Kidney glomerular epithelial cell (primary cell): Measurements from ENCODE around the gene TNFRSF14.
A peak's percentile ranks its signal among the peaks of the same experiment; 100 is the strongest.

Experiments used
- DNase-seq: peaks from one replicate; lab custom pipeline; 2025; lab: John Stamatoyannopoulos, UW

TNFRSF14 gene

DNA sequence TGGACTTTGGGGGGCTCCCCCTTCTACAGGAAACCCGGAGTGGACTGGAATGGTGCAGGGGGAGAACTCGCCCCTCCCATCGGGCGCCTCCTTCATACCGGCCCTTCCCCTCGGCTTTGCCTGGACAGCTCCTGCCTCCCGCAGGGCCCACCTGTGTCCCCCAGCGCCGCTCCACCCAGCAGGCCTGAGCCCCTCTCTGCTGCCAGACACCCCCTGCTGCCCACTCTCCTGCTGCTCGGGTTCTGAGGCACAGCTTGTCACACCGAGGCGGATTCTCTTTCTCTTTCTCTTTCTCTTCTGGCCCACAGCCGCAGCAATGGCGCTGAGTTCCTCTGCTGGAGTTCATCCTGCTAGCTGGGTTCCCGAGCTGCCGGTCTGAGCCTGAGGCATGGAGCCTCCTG is at the start of gene TNFRSF14:
TNFRSF14 (plus strand) TSS at position 95 of the 401 bp plus-strand sequence; CDS start at position 389, 294 bp downstream.
- DNase-seq, result peak; percentile 50

DNA sequence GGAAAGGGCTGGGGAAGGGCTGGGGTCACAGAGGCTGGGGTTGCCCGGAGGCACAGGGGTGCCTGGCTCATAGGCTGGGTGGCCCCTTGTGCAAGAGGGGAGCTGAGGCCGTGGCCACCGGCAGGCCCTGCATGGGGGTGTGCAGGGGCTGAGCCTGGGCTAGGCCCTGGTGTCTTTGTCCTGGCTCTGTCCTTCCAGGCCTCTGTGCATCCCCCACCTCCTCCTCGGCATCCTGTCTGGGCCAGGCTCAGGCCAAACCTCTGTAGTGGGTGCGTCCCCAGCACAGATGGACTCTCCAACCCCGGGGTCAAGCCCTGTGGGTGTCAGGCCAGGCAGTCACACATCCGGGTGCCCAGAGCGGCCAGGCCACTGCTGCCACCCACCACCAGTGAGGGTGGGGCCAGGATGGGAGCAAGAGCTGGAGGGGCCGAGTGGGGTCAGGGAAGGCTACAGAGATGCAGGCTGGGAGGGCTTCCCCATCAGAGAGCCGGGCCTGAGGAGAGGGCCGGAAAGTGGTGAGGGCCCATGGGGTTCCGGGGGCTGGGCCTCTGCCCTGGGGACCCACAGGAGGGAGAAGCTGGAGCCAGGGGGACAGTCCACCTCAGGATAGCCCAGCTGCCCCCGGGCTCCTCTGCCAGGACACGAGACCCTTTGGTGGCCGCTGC is 49.1 kb upstream of the TNFRSF14 start:
- no peak for DNase-seq

DNA sequence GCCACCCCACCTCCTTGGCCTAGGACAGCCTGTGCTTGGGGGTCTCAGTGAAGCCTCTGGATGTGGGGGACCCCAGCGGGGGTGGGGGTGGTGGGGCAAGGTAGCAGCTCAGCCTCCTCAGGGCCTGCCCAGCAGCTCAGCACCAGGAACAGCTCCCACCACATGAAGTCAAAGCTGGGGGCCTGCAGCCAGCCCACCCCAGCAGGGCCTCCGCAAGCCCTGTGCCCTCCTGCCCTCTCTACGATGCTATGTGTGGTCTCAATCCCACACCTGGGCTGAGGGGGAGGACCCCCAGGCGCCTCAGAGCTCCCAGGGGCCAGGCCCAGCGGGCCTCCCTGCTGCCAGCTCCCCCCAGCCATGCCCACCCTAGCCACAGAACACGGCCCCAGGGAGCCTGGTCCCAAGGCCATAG is 48.4 kb upstream of the TNFRSF14 start:
- no peak for DNase-seq

DNA sequence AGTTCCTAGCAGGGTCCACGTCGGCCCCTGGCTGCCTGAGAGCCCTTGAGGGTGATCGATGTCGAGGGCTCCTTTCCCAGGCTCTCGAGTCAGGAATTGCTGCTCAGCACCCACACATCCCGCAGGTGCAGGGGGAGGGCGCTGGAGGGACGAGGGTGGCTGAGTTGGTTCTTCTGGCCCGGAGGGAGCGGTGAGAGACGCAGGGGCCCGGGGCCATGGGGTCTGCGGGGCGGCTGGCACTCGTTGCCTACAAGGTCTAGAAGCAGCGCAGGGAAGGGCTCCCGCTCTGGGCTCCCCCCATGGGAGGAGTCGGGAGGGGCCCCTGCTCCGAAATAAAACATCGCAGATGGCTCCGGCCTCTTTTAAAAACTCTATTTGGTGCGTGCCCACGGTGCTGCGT is 48.0 kb upstream of the TNFRSF14 start:
- no peak for DNase-seq

DNA sequence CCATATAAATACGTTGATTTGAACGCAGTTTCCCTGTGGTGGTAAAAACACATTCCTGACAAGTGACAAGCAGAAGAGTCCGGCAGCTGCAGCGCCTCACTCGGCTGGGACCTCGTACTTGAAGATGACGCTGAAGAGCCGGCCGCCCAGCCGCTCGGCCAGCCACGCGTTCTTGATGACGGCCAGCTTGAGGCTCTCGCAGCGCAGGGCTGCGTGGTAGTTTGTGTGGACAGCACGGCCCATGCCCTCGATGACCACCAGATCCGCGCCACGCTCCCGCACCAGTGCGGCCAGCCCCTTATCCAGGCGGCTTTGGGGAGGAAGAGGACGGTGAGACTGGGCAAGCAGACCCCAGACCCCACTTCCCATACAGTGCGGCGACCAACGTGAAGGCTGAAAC is 47.4 kb upstream of the TNFRSF14 start:
- no peak for DNase-seq

DNA sequence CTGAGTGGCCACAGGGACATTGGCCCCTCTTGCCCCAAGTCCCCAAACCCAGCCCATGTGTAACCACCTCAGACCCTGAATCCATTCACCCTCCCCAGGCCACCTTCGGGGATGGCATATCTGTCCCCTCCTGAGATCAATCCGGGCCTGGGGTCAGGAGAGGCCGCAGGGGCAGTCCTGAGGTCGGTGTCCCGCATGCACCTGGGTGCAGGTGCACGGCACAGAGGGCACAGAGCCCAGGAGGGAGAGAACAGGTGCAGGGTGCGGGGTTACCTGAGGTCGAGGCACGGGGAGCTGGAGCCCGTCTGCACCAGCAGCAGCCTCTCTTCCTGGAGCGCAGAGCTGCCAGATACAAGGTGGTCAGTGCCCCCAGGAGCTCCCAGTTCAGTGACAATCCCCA is 46.6 kb upstream of the TNFRSF14 start:
- DNase-seq, result no peak

DNA sequence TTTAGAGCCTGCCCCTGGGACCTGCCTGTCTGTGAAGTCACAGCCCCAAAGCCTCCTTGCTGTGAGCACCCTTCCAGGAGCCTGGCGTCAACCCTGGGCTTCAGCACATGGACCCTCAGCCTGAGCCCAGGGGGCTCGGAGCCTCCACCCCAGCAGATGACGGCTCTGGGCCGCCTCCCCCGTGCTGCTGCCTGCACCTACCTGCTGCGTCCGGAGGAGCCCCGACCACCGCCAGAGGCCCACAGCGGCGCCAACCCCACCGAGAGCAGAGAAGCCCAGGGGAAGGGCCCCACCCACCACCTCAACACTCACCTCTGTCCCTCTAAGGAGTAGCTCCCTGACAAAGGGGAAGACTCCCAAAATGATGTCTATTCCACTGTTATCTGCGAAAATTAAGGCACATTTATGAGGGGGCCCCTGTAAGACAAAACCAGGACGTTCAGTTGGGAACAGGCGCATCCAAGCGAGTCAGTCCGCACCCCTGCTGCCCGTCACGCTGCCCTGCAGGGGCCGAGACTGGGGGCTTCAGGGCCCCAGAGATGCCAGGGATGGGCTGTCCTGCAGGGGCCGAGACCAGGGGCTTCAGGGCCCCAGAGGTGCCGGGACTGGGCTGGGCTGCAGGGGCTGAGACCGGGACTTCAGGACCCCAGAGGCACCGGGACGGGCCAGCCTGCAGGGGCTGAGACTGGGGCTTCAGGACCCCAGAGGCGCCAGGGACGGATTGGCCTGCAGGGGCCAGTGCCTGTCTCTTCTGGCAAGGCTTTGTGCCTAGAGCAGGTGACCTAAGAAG is 45.6 kb upstream of the TNFRSF14 start:
- DNase-seq, result no peak

DNA sequence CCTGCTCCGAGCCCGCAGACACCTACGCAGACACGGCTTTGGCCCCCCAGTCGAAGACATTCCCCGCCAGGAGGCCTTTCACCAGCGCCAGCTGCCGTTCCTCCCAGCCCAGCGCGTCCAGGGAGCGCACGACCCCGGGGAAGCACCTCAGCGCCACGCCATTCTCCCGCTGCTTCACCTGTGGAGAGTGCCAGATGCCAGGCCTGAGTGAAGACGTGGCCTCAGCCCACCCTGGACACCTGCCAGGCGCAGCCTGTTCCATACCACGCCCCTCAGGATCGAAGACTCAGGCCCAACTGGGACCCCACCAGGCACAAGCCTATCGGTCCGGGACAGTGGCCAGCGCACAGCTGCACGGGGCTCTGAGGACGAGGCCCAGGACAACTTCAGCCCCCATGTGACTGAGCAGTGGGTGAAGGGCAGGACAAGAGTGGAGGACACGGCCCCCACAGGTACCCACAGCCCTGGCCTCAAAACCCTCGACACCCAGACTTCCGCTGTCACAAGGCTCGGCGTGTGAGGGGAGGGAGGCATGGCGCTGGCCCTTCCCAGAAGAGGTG is 43.2 kb upstream of the TNFRSF14 start:
- DNase-seq, result no peak

DNA sequence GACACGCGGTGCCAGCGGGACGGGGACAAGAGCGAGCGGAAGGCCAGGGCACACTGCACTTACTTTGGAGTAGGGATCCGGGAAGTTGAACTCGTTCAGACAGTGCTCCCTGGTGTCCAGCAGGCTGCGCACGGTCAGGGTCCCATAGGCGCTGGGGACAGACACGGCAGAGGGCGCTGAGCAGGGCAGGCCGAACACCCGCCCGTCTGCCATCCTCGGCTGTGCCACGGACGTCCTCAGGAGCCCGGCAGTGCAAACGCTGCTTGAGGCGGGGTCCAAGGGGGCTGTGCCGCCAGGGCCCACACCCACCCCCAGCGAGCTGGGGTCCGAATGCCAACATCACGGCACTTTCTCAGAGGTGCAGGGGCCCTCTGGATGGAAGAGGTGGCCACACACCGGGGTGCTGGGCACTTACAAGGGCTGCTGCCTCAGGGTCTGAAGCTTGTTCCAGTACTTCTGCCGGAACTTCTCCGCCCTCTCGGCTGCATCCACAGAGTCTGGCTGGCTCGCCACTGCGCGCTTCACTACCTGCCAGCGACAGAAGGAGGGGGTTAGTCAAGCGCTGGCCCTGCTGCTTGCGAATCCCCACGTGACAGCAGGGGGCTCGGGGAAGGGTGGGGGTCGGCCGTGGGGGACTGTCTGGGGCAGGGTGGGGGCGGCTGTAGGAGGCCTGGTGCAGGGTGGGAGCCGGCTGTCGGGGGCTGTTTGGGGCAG is 42.1 kb upstream of the TNFRSF14 start:
- DNase-seq, result no peak

DNA sequence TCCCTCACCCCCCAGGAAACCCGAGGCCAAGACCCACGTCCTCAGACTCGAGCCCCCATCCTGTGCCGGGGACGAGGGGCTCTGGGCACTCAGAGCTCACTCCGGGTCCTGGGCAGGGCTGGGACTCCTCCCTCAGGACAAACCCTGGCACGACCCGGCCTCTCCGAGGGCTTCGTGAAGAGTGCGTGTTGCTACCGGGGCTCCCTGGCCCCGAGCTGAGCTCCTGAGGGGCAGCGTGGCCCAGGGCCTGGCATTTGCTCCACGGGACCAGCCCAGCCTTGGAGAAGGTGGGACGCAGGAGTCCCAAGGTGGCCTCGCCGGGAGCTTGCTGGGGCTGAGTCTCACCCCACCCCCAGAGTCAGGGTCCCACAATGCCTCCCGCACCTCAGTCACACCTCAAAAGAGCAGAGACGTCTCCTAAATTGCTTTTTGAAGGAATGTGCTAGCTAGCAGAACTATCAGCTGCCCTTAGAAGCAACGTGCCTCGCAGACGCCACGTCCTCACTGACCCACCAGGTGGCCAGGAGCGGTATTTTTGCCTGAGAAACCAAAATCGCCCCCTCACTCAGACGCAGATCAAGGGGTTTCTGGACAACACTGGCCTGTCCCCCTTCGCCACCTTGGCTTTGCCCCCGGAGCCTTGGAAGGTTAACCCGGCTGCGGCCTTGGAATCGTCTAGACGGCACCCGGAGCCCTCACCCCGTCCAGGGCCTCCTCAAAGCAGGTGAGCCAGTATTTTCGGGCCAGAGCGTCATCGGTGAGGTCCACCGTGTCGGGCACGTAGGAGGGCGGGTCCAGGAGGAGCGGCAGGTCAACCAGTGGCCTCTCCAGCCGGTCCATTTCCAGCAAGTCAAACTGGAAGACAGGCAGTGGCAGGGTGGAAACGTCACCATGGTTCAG is 41.1 kb upstream of the TNFRSF14 start:
- no peak for DNase-seq

DNA sequence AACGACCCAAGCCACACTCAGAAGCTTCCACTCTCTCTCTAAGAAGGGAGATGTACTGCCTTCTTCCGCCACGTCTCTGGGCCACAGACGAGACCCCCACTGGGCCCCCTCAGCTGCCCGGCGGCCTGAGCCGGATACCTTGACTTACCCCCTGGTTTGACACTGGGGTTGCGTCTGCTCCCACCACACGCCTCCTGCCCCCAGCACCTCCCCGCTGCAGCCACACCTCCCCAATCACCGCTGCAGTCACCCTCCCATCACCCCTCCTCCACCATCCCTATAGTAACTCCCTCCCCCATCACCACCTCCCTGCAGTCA is 40.4 kb upstream of the TNFRSF14 start:
- no peak for DNase-seq

DNA sequence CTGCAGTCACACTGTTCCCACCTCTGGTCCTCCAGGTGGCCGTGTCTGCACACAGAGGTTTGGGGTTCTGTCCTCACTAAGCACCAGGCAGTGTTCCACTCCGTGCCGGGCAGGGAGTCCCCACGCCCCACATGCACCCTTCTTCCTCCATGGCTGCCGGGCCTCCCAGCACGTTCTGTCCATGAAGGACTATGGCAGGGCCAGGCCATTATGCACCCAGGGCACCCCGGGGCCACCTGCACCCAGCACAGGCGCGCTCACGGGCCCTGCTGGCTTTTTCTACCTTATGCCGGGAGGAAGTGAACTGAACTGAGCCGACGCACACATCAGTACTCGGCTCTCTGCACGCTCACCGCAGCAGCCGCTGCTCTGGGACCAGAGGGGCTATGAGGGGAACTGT is 40.0 kb upstream of the TNFRSF14 start:
- no peak for DNase-seq

DNA sequence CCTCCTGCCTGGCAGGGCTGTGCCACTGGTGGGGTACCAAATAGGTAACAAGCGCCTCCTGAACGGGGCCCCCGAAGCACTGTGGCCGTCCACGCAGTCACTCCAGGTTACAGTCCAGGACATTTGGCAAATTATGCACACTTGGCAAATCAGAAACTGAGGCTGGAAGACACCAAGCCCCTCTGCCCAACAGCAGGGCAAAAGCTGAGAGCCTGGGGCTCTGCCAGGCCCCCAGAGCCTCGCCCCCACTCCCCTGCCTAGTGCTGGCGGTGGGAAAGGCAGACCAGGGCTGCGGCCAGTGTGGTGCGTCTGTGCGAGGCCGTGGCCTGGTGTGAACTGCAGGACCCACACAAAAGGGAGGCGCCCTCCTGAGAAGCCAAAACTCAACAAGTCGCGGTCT is 39.2 kb upstream of the TNFRSF14 start:
- no peak for DNase-seq

DNA sequence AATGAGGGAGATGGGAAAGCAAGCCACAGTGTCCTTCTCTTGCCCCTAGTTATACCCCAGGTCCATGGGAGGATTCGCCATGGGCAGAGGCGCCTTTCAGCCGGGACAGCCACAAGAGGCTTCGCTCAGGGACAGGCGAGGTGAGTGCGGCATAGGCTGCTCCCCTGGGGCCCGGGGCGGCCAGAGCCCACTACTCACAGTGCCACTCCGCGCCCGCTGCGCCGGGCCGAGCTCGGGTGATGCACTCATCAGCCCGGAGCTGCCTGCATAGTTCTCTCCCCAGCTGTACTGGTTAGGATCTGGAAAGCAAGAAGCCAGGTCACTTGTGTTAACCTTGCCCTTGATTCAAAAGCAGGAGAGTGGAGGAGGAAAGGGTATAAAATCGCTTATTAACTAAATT is 38.2 kb upstream of the TNFRSF14 start:
- DNase-seq, result no peak

DNA sequence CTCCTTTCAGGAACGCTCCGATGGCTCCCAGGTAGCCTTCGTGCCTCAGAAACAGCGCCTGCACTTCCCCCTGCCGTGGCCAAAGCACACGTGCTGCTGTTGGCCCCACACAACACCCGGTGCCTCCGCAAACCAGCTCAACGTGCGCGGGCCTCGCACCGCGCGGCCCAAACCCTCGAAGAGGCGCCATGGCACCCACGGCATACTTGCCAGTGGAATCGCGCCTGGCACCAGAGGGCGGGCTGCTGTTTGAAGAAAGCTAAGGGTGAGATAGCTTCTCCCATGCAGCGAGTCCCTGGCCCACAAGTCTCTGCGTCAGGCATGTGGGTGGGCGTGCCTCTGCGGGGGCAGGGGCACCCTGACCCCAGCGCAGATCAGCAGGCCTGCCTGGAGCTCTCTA is 37.6 kb upstream of the TNFRSF14 start:
- DNase-seq, result no peak

DNA sequence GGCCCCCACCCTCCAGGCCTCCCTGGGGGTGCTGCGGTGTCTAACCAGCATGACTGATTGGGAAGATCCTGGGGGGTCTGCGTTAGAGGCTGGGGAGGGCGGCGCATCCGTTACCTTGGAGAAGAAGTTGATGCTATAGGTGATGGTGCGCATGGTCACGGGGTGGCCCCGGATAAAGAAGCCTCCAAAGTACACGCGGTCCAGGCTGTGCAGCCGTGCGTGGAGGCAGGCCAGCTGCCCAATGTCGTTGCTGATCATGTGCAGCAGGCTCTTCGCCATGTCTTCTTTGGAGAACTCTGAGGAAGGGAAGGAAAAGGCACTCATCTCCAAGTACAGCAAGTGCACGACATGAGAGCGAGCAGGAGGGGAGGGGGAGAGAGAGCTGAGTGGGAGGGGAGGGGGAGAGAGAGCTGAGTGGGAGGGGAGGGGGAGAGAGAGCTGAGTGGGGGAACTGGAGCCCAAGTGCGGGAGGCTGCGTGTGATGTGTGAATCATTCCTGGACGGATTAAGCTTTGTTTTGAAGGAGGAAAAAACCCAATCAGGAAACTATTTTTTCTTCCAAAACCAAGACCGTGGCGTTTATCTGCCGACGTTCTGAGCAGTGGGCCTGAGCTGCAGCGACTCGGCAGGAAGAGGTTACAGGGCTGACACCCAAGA is 37.0 kb upstream of the TNFRSF14 start:
- DNase-seq, result no peak

DNA sequence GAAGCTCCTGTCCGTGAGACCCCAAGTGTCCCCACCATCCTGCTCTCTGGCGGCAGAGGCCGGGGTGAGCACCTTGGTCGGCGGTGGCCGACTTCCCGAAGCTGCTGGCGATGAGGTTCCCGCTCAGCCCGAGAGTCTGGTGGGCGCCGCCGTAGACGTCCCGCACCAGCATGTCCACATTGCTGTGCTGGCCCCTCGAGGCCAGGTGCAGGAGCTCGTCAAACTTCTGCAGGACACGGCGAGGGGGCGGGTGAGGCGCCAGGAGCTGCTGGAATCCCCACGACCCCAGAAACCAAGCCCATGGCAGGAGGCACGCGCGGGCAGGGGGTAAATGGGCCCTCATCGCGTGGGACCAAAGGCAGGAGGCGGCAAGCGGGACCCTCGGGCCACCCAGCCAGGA is 36.4 kb upstream of the TNFRSF14 start:
- no peak for DNase-seq

DNA sequence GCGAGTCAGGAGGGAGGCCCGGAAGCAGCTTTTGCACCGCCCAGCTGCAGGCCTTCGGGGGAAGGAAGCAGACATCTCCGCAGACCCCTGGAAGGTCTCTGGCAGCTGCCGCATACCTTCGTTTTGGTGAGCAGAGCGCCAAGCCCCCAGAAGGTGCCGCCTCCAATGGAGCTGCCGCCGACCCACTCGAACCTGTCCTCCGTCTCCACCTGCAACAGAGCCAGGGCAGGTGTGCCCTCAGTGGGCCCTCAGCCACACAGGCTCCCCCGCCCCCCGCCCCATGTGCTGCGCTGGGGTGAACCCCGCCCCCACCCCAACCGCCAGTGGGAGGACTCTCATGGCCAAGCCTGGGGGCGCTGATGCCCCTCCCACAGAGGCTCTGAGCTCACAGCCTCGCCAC is 36.0 kb upstream of the TNFRSF14 start:
- DNase-seq, result no peak

DNA sequence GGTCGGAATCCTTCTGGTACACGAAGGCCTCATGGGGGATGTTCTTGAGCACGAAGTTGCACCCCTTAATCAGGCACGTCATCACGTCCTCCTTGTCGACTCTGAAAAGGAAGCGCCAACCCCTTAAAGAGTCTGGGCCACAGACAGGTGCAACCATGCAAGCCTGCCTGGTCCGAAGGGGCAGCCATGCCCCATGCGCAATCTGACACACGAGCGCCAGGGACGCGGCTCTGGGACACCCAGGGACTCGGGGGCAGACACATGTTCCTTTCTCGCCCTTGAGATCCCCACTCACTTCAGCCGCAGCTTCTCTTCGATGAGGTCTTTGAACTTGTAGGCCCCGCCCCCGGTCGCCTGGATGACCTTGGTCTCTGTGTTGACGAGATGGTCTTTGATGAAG is 35.4 kb upstream of the TNFRSF14 start:
- no peak for DNase-seq

DNA sequence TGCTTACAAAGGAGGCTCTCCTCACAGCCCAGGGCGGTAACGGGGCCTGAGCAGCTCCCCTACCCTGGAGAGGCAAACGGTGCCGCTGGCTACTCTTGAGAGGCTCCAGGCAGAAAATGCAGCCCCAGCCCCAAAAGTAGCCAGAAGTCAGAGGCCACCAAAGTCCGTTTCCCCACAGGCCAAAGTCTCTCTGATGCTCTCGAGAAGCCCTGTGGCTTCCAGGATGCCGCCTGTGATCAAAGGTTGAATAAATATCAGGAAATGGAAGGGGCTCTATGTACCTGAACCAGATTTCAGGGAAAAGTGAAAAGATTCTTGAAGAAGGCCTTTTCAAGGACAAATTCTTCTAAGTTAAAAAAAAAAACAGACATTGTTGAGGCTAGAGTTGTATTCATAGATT is 33.9 kb upstream of the TNFRSF14 start:
- no peak for DNase-seq

DNA sequence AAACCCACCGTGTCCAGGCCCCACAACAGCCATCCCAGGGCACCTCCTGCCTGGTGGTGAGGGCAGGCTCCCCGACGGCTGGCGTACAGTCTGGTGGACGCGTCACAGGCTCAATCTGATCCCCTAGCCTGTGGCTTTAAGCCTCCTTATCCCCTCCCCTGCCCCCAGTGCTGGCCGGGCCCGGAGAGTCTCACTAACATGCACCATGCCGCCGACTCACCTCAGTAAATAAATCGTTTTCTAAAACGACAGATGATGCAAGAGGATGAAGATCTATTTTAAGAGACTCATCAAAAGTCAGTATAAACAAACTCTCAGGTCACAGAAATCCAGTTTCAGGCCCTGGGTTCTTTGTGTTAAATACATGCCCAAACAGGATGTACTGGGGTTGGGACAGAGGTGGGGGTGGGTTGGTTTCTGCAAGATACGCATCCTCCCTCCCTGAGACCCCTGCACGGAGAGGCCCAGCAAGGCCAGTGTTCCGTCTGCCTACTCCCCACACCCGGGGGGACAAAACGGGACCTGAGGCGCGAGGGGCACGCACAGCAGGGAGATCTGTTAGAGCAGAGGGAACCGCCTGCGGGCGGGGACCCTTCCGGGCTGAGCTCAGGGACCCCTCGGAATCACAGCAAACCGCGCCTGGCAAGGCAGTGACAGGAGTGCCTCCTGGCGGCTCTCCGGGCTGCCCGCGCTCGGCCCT is 32.8 kb upstream of the TNFRSF14 start:
- no peak for DNase-seq
